Caki2 (cell line): Measurements from ENCODE around the gene KRT3. TPM values are rescaled to one million over a fixed set of nuclear protein-coding genes. Genes with fewer than 3 reads are reported as not detected.

Experiments
- DNase-seq: peaks from one replicate; pipeline ENCODE4 v3.0.0-alpha.2; 2015; ENCODE audit warnings: low read depth
- in situ Hi-C: cut with HindIII; loops from 2 replicates; pipeline ENCODE4 v1.10.0; 2016; ENCODE audit warnings: low sequenced_read_pairs, low pct_unique_long_range_greater_than_20kb, mixed read lengths
- total RNA-seq: library from RNA; depleted of rRNA; stranded (reverse); fragments of >200 nt; shearing (Covaris generic); gene quantifications from 2 replicates; pipeline ENCODE4 v1.2.3, GENCODE V29; 2014; ENCODE audit warnings: low replicate concordance; rRNA removed

The KRT3 gene
- total RNA-seq: not detected in 2 replicates

GRCh38 chr12:52795694-52796428, at the start of gene KRT3:
TSS of gene KRT3 (minus strand) at chr12:52796117. CDS start at chr12:52796042, 75 bp downstream.
- no peak for DNase-seq
- in situ Hi-C loops: no loop called here

DNA sequence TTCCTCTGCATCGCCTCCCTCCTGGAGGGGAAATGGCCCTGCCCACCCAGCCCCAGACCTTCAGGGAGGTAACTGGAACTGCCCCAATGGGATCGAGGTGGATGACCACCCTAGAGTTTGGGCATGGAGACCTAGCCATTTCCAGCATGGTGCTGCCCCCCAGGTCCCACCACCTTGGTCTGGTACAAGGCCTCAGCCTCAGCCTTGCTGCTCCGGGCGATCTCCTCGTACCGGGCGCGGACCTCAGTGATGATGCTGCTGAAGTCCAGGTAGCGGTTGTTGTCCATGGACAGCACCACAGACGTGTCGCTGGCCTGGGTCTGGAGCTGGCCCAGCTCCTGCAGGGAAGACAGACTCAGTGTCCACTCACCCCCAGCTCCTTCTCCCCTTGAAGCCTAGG, 48.5 kb upstream of the KRT3 start:
- in situ Hi-C loops: no loop called here
- DNase-seq: no peak

GRCh38 chr12:52839436-52840105, 43.7 kb upstream of the KRT3 start:
- no peak for DNase-seq
- in situ Hi-C loops: no loop called here

DNA sequence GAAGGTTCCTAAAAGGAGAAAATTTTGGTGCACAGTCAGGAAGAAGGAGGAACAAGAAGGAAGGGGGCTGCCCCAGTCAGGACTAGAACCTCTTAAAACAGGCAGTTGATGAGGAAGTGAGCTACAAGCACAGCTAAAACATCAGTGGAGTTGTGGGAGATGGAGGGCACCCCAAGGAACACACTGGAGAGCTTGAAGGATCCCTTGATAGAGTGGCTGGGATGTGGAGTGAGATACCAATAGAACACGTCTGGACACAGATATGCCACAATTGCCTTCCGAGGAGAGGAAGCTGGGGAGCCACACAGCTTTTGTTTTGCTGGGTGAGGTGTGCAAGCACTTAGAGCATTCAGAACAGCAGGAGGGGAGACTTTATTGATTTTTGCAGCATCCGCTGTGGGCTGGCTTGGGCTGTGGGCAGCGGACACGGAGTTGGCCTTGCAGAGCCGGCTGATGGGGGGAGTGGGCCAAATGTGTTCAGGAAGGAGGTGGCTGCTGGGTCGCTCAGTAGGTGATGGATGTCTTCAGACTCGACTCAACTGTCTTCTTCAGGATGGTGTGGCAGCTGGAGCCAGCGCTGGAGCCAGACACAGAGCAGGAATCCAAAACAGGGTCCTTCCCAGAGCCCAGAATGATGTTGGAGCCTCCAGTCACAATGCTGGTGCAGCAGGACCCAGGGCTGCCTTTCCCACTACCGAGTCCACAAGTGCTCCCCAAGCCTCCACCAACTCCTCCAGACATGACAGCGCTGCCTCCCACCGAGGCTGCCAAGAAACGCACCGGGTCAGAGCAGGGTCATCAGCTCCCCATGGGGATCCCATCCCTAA, 42.9 kb upstream of the KRT3 start:
- in situ Hi-C loops: no loop called here

GRCh38 chr12:52837781-52838608, 42.1 kb upstream of the KRT3 start:
- DNase-seq: no peak
- in situ Hi-C loops: no loop called here

More for the DNA sequence above, 42.9 kb upstream of the KRT3 start:
- no peak for DNase-seq

DNA sequence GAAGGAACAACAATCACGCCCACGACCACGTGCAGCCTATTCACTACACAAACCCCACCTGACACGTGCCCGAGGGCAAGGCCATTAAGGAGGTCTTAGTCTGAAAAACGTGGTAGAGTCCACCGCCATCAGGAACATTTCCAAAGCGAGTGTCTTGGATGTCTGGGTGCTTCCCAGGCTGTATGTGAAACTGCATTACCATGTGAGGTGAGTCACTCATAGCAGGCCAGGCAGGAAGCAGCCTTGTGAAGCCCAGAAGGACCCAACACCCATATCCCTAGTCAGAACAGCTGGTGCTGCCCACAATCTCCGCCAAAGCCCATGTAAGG, 41.5 kb upstream of the KRT3 start:
- in situ Hi-C loops: no loop called here
- peak; percentile 18 for DNase-seq

DNA sequence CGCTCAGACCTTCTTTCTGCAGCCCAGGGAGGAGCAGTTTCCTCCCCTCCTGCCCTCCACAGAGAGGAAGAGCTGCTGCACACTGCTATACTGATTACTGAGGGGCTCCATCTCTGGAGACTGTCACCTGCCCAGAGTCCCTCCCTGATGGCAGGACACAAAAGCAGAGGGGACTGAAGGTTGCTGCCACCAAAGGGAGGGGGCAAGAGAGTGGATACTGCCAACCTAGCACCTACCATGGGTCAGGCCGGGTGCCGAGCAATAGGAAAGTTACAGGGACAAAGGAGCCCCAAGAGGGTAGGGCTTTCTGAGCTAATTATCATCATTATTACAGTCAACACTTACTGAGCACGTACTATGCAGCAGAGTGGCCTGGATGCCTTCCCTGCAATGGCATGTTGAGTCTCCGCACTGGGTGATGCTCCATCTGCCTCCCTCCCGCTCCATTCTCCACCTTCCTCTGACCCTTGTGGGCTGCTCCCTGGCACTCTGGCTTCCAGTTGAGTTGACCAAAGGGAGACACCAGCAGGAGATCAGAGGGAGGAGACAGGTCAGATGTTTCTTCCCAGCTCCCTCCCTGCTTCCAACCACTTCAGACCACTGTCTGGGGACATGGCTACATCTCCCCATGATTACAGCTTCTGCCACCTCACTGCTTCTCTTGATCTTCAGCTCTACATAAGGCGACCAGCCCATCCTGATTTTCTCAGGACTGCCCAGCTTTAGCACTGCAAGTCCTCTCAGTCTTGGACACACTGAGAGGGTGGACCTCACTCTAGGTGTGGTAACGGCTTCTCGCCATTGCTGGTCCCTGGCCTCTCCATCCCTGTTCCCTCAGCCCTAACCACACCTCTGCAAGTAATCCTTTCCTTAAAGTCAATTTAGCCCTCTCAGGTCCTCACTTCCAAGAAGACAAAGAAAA, 40.8 kb upstream of the KRT3 start:
- in situ Hi-C loops: no loop called here
- no peak for DNase-seq

GRCh38 chr12:52836042-52836466, 40.1 kb upstream of the KRT3 start:
- in situ Hi-C loops: no loop called here
- DNase-seq: no peak

DNA sequence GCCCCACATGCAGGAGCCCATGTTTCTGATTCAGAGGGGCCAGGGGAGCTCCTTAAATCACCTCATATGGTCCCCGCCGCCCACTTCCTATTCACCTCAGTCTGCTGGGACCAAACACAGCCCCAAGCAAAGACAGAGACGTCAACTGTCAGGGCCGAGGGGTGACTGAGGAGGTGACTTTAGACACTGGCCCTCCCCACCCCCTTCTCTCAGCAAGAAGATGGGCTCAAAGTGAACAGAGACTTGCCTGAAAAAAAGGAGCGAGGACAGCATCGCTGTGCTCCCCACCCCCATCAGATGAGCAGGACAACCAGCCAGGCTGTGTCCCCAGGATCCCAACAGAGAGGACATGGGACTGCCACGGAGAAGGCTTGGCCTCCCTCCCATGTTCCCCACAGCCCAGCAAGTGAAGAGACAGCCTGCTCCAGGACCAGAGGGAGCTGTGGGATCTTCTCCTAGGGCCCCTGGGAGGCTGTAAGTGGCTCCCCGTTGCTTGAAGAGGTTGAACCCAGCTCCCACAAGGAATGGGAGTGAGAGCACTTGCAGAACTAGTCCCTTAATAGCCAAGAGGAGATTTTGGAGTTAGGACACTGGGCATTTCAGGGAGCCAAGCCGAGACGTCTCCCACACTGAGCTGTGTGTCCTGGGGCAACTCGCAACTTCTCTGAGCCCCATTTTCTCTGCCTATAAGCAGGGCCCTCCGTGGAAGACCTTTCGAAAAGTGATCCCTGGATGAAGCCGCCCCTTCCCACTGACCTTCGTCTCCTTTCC, 39.5 kb upstream of the KRT3 start:
- no peak for DNase-seq
- in situ Hi-C loops: no loop called here

- DNase-seq: no peak
- in situ Hi-C loops: no loop called here
Observed at GRCh38 chr12:52834727-52835001, 38.7 kb upstream of the KRT3 start.

GRCh38 chr12:52833922-52834726, 38.2 kb upstream of the KRT3 start, which contains the start of gene KRT79:
TSS of gene KRT79 (minus strand) at chr12:52834311. CDS start at chr12:52834260, 51 bp downstream.
- in situ Hi-C loops: no loop called here
- DNase-seq: no peak

- in situ Hi-C loops: no loop called here
Observed at GRCh38 chr12:52832985-52833905, 37.3 kb upstream of the KRT3 start.

GRCh38 chr12:52832451-52832850, 36.5 kb upstream of the KRT3 start:
- no peak for DNase-seq
- in situ Hi-C loops: no loop called here

More at GRCh38 chr12:52832985-52833905, 37.3 kb upstream of the KRT3 start:
- DNase-seq: no peak

GRCh38 chr12:52831251-52831650, 35.3 kb upstream of the KRT3 start:
- in situ Hi-C loops: no loop called here
- DNase-seq: no peak
